Dermis blood vessel endothelial cell (primary cell): Measurements from ENCODE around the gene AHDC1. TPM values are rescaled to one million over a fixed set of nuclear protein-coding genes. Genes with fewer than 3 reads are reported as not detected.

Source experiments
- DNase-seq: peaks from one replicate; pipeline ENCODE4 v3.0.0; 2010
- total RNA-seq: library from RNA; depleted of rRNA; stranded (reverse); fragments of >200 nt; gene quantifications from 2 replicates; pipeline ENCODE4 v1.2.3, GENCODE V29; 2014

The AHDC1 gene
- total RNA-seq, 1 donor from 2014 or later: 7.1 TPM

DNA sequence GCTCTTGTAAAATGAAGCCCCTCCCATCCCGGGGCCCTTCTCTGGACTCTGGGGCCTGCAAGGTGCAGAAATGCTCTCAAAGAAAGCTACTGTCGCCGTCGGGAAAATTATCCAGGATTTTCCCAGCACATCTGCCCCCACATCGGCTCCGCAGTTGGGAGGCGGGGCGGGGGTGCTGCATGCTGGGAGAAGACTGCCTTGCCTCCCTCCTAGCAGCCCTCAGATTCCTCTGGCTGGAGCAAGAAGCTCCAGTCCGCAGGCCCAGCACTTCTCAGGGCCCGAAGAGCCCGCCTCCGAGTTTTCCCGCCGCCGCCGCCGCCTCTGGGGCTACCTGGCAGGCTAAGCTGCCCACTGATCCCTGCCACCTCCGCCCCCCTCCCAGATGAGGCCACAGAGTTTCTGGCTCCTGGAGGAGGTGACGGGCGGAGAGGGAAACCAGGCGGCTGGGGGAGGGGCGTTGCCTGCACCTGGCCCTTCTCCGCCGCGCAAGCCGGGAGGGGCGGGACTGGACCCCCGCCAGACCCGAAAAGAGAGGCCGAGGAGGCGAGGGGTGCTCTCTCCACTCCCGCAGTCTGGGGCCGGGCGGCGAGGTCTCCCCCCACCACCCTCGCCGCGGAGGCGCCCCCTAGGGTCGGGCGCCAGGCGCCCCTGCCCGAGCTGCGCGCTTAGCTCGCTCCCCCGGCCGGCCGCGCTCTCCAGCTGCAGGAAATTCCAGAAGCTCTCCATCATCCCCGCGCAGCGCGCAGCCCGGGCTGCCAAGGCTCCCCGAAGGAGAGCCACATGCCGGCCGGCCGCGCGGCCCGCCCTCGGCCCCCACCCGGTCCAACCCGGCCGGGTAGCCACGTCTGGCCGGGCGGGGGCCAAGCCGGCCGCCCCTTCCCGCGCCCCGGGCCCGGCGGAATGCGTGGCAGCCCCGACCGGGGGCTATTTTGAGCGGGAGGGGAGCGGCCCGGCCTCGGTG, 28.8 kb downstream of the AHDC1 start:
- DNase-seq: peak; percentile 92

DNA sequence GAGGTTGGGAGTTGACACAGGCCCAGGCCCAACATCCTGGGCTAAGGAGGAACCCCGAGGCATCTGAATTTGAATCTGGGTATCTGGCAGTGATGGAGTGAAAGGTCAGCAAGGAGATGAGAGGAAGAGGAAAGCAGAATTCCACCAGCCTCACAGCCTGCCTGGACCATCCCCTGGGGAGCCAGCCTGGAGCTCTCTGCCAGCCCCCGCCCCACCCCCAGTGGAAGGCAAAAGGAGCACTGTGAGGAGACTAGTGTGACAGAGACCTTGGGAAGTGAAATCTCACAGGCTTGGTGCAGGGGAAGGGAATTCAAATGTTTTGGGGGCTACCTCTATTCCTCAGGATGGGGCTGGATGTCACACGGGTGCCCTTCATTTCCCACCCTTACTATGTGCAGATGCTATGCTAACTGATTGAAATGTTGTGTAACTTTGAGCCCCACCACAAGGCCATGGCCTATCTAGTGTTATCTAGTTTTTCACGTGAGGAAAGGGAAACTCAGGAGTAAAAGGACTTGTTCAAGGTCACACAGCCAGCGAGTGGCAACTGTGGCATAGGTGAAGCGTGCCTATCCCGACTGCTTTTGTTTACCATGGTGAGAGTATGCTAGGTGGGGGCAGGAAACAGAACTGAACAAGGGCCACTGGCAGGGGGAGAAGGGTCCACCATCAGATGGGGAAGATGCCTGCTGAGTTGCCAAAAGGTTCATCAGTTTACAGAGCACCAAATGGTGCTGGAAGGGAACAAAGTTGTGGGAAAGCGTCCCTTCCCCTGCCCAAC, 29.8 kb downstream of the AHDC1 start:
- DNase-seq: no peak

- no peak for DNase-seq
Observed at GRCh38 chr1:27572679-27573426, 31.1 kb downstream of the AHDC1 start.

GRCh38 chr1:27572019-27572678, 31.8 kb downstream of the AHDC1 start:
- no peak for DNase-seq

DNA sequence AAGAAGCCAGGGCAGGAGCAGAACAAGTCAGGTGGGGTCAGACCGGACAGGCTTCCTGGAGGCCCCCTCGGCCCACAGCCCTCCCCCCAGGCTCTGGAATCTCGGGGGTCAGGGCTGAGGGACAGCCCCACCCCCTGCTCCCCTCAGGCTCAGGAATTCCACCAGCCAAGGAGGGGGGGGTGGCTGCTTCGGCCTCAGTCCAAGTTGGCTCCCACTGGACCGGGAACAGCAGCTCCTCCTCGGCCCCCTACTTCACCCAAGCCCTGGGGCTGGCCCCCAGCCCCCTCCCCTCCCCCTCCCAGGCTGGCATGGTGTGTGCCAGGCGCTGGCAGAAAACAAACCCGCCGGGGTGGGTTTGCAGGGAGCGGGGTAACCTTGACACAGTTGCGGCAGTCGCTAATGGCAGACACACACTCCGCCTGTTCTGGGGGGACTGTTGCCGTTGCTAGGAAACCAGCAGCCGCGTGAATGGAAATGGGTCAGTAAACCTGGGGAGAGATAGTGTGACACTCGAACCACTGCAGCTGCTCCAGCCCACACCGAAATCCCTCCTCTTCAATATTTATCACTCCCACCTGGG, 32.4 kb downstream of the AHDC1 start:
- DNase-seq: no peak

DNA sequence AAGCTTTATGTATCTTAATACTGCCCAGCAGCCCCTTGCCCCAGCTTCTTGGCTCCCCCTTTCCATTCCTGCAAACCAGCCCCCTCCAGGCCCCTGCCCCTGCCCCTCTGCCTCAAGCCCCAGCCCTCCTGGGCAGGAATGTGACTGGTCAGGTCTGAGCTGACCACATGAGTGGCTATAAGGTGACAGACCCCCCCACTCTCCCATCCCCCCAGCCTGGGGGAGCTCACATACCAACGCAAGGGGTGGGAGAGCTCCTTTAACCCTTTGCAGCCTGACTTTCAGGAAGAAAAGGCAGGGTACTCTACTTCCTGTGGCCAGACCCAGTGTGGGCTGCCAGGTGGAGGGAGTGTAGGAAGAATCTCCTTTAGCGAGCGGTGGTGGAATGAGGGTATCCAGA, 33.2 kb downstream of the AHDC1 start:
- no peak for DNase-seq

GRCh38 chr1:27570356-27570755, 33.6 kb downstream of the AHDC1 start:
- DNase-seq: no peak

DNA sequence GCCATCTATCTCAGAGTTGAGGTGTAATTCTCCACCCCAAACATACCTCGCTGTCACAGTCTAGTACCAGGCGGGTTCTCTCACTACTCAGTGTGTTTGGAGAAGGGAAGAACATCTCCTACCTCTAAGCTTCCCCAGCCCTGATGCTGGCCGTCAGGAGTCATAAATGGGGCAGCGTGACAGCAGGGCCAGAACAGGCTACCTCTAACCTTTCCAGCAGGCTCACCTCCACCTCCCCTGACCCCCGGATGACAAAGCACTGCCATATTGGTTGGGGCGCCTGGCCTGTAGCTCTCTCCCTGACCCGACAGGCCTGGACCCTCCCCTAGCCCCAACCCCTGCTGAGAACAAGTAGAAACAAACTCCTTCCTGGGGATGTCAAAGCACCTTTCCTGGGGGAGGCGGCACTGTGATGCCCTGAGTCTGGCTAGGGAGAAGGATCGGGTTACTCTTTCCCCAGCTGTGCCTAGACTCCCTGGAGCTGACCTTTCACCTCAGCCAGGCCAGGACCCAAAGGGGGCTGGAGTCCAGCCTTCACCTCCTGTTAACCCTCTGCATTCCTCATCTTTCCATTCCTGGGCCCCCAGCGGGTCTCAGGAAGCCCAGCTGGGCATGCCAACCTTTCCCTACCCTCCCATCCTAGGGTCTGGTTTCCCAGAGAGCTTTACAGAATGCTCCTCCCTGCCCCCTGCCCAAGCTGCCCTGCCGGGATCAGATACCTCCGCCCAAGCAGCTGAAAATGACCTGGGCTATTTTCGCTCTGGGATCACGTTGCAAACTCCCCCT, 34.2 kb downstream of the AHDC1 start:
- no peak for DNase-seq

GRCh38 chr1:27569088-27569460, 34.9 kb downstream of the AHDC1 start:
- no peak for DNase-seq

GRCh38 chr1:27568300-27569087, 35.5 kb downstream of the AHDC1 start:
- DNase-seq: peak; percentile 92

- no peak for DNase-seq
Observed at GRCh38 chr1:27567971-27568299, 36.0 kb downstream of the AHDC1 start.

- DNase-seq: no peak
Observed at GRCh38 chr1:27567146-27567526, 36.8 kb downstream of the AHDC1 start.

DNA sequence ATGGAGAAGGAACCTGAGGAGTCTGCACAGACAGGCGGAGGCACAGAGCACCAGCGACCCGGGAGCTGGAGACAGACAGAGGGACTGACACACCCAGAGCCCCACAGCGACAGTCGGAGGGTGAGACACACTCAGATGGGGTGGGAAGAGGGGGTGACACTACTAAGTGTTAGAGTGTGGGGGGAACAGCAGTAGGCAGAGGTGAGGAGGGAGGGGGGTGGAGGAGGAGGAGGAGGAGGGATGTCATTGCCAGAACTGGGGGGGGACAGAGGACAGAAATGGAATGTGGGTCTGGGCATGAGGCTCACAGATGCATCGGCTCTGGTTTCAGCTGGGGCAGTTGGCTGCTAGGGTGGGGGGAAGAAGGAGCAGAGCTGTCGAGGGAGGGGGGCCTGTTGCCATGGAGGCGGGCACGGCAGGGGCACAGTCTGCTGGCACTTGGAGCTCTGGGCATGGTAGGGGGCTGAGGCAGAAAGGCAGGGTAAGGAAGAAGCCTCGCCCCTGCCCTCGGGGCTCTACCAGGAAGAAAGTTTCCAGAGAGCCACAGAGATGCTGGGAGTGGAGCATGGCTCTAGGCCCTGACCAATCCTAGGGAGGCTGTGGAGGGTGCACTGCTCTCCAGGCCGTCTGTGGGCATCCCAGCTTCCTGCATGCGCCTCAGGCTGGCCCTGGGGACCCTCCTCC, 37.3 kb downstream of the AHDC1 start:
- no peak for DNase-seq

- DNase-seq: no peak
Observed at GRCh38 chr1:27564710-27565649, 39.0 kb downstream of the AHDC1 start.

DNA sequence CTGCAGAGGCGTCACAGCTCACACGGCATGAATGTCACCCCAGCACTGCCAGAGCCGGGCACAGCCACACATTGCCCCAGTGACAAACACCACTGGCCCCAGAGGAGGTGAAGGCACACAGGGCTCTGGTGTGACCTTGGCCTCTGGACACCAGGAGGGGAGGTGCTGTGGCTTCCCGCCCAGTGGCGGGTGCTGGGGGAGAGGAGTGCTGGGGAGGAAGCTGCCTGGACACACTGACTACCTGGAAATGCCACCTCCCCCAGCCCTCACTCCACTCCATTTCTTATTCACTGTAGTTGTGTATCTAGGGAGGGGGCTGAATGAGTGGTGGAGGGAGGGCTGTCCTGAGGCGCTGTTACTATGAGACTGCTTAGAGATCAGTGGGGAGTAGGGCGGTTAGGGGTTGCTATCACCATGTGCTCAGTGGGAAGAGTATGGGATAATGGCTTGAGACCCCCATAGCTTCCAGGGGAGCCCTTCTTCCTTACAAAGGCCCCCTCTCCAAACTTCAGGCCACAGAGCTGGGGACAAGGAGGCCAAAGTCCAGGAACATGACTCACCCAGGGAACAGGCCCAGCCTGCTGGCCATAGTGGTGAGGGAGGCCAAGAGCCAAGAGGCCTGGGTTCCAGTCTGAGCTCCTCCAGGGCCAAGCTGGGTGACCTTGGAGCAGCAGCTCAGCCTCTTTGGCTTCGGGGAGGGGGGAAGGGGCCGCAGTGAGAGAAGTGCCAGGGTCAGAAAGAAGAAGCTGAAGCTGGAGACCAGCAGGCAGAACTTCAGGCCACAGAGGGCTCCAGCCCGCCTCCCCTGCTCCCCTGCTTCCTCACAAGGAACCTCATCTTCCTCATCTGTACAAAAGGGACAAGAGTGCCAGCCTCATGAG, 40.1 kb downstream of the AHDC1 start:
- no peak for DNase-seq

DNA sequence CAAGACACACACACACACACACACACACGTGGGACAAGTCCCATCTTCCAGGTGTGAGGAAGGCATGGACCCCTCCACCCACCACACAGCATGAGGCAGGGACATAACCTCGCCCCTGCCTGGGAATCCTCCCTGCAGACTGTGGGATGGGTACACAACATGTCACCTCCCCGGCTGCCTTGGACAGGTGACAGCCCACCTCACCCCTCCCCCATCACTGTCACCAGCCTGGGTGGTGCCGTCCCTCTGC, 40.7 kb downstream of the AHDC1 start:
- no peak for DNase-seq

DNA sequence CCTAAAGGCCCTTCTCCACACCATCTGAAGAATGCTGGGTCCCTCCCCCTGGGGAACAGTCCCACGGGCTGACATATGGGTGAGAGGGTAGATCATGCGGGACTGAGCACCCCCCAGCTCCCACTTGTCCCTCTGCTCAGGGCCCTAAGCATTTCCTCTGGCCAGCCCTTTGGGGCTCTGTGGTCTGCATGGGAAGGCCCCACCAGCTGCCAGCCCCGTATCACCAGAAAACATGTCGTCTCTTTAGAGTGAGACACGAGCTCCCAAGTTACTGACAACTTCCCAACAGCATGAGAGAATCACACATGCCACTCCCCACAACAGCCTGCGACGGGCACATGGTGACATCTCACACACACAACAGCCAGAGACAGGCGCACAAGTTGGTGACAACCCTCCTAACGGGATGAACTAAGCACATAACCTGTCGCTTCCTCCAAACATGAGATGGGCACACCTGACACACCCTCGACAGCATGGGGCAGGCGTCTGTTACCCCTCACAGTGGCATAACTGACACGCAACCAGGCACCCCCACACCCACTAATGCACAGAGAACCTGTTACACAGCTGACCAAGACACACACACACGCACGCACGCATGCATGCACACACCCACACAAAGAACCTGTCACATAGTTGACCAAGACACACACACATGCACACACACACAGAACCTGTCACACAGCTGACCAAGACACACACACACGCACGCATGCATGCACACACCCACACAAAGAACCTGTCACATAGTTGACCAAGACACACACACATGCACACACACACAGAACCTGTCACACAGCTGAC, 41.2 kb downstream of the AHDC1 start:
- DNase-seq: no peak
